Measurements from ENCODE around the gene AFAP1. TPM values are rescaled to one million over a fixed set of nuclear protein-coding genes. Genes with fewer than 3 reads are reported as not detected.

The AFAP1 gene
- total RNA-seq, 1 donor from 2014 or later: 0.24 TPM

DNA sequence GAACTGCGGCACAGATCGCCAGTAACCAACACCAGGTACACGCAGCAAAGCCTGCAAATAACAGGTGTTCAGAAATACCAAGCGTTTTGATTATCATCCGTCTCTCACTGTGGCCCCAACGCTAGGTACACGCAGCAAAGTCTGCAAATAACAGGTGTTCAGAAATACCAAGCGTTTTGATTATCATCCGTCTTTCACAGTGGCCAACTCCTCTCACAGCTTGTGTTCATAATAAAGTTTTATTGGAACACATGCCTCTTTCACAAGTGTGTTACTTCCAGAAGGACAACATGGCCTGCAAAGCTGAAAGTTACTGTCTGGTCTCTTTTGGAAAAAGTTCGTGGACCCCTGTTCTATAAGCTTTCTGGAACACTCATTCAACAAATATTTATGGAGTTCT is 153.1 kb downstream of the AFAP1 start:
- H3K4me1 Mint-ChIP-seq: no peaks in the 10 kb centered on the region
- H3K27ac Mint-ChIP-seq: no peak overlapping the region
- H3K4me3 Mint-ChIP-seq: no peak overlapping the region
- TF ChIP-seq, protein P1, sequence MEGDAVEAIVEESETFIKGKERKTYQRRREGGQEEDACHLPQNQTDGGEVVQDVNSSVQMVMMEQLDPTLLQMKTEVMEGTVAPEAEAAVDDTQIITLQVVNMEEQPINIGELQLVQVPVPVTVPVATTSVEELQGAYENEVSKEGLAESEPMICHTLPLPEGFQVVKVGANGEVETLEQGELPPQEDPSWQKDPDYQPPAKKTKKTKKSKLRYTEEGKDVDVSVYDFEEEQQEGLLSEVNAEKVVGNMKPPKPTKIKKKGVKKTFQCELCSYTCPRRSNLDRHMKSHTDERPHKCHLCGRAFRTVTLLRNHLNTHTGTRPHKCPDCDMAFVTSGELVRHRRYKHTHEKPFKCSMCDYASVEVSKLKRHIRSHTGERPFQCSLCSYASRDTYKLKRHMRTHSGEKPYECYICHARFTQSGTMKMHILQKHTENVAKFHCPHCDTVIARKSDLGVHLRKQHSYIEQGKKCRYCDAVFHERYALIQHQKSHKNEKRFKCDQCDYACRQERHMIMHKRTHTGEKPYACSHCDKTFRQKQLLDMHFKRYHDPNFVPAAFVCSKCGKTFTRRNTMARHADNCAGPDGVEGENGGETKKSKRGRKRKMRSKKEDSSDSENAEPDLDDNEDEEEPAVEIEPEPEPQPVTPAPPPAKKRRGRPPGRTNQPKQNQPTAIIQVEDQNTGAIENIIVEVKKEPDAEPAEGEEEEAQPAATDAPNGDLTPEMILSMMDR (IDR thresholded peaks at IDR 0.05): no peak
- intact Hi-C loops (cut with micrococcal nuclease): no loop called here
- peaks cover 4% of the 10 kb centered on the region for H3K27me3 Mint-ChIP-seq
- H3K36me3 Mint-ChIP-seq (ENCODE audit: low read depth): no peaks in the 10 kb centered on the region
- POLR2A ChIA-PET: no interaction called here
- CTCF ChIA-PET: no interaction called here
- DNase-seq (no peak), ATAC-seq (ENCODE audit: low read depth) (no peak)
- H3K9me3 Mint-ChIP-seq: no peaks in the 10 kb centered on the region

GRCh38 chr4:7786040-7786439 is 153.6 kb downstream of the AFAP1 start:
- ChIA-PET CTCF (no interaction called here), POLR2A (no interaction called here)
- intact Hi-C loops (cut with micrococcal nuclease): no loop called here
- ATAC-seq (ENCODE audit: low read depth) (no peak), DNase-seq (no peak)
- Mint-ChIP-seq H3K36me3 (ENCODE audit: low read depth) (no peaks in the 10 kb centered on the region), H3K27me3 (peaks cover 2% of the 10 kb centered on the region), H3K4me1 (no peaks in the 10 kb centered on the region), H3K9me3 (no peaks in the 10 kb centered on the region), H3K4me3 (no peak overlapping the region), H3K27ac (no peak overlapping the region)
- TF ChIP-seq, protein P1 (IDR thresholded peaks at IDR 0.05): no peak

DNA sequence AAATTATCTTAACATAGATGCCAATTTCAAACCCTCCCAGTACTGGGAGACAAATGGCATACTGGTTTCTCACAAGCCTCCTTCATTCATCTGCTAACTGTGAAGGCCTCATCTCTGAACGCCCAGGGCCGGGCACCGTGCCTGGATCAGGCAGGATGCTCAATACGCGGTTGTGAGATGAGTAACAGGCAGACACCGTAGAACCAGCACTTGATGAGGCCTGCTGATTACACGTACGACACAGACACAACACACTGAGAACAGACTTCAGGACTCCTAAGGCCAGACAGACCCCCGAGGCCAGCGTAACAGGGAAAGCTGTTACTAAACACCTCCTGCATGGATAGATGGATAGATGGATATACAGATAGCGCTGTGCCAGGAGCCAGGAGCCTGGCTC is 154.6 kb downstream of the AFAP1 start:
- Mint-ChIP-seq H3K36me3 (ENCODE audit: low read depth) (no peaks in the 10 kb centered on the region), H3K27ac (no peak overlapping the region)

DNA sequence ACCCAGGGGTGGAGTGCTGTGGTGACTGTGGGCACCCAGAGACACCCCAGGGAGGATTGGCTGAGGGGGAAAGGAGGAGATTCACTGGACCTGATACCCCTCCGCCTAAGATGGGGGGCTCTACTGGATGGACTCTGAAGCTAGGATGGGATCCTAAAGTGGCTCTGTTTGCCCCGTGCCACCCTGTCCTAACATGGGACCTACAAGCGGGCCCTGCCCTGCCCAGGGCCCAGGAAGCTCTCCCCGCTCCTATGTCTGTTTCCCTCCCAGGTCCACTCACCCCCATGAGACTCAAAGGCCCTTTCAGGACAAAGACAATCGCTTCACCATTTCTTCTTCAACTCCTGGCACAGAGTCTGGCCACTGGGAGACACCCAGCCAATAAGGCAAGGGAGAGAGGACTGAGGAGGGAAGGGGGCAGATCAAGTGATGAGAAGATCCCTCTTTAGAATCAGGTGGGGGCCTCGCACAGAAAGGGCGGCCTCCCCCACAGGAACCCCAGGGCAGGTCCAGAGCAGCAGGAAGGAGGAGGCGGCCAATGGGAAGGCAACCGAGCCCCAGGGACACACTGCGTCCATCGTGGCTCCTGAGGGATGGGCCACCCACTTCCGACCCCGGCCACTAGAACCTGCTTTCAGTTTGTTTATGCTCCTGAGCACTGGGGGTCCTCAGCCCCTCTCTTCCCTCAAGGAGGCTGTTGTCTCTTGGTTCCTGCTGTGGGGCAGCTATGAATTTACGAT is 155.4 kb downstream of the AFAP1 start:
- intact Hi-C loops (cut with micrococcal nuclease): no loop called here
- H3K4me3 Mint-ChIP-seq: no peak overlapping the region
- no peaks in the 10 kb centered on the region for H3K9me3 Mint-ChIP-seq
- H3K4me1 Mint-ChIP-seq: no peaks in the 10 kb centered on the region
- DNase-seq (no peak), ATAC-seq (ENCODE audit: low read depth) (no peak)
- no peaks in the 10 kb centered on the region for H3K27me3 Mint-ChIP-seq
- POLR2A ChIA-PET: no interaction called here
- TF ChIP-seq, protein P1 (IDR thresholded peaks at IDR 0.05): no peak
- H3K36me3 Mint-ChIP-seq (ENCODE audit: low read depth): no peaks in the 10 kb centered on the region
- no peak overlapping the region for H3K27ac Mint-ChIP-seq
- CTCF ChIA-PET: no interaction called here

More for the DNA sequence above, 154.6 kb downstream of the AFAP1 start:
- no peaks in the 10 kb centered on the region for H3K9me3 Mint-ChIP-seq
- no peaks in the 10 kb centered on the region for H3K27me3 Mint-ChIP-seq
- no peaks in the 10 kb centered on the region for H3K4me1 Mint-ChIP-seq
- intact Hi-C loops (cut with micrococcal nuclease): no loop called here
- TF ChIP-seq, protein P1 (IDR thresholded peaks at IDR 0.05): no peak
- DNase-seq (no peak), ATAC-seq (ENCODE audit: low read depth) (no peak)
- CTCF ChIA-PET: no interaction called here
- POLR2A ChIA-PET: no interaction called here
- H3K4me3 Mint-ChIP-seq: no peak overlapping the region

DNA sequence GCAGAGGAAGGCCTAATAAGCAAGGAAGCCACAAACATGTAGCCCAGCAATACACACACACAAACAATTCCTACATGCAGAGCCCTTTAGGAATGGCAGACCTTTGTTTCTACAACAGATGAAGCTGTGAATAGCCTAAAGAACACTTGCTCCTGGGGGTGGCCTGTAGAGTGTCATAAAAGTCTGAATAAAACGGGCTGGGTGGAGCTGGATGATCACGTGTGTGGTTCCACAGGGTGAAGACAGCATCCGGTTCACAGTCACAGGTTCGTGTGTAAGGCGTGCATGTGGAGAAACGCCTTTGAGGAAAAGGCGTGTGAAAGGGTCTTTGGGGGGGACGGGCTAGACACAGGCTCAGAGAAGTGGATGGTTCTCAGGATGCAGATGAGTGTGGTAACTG is 156.1 kb downstream of the AFAP1 start:
- H3K4me1 Mint-ChIP-seq: no peaks in the 10 kb centered on the region
- no peaks in the 10 kb centered on the region for H3K36me3 Mint-ChIP-seq (ENCODE audit: low read depth)
- H3K27me3 Mint-ChIP-seq: no peaks in the 10 kb centered on the region
- no peaks in the 10 kb centered on the region for H3K9me3 Mint-ChIP-seq
- DNase-seq (no peak), ATAC-seq (ENCODE audit: low read depth) (no peak)
- TF ChIP-seq, protein P1 (IDR thresholded peaks at IDR 0.05): no peak
- ChIA-PET CTCF (no interaction called here), POLR2A (no interaction called here)
- H3K27ac Mint-ChIP-seq: no peak overlapping the region
- H3K4me3 Mint-ChIP-seq: no peak overlapping the region
- intact Hi-C loops (cut with micrococcal nuclease): no loop called here
